ENCODE results near the gene CFAP61.
"Not testable (repeated sequence)": the region's sequence is repeated elsewhere in the genome, so short reads cannot be mapped to it uniquely, and the experiment has no call there.

Gene CFAP61

GRCh38 chr20:20102163-20102562 is 49.8 kb downstream of the CFAP61 start:
- H3K27me3 Mint-ChIP-seq = peaks cover 8% of the 10 kb centered on the region
- no peak overlapping the region for H3K27ac Mint-ChIP-seq
- H3K36me3 Mint-ChIP-seq = no peaks in the 10 kb centered on the region
- H3K4me3 Mint-ChIP-seq = no peak overlapping the region
- no peaks in the 10 kb centered on the region for H3K9me3 Mint-ChIP-seq
- H3K4me1 Mint-ChIP-seq = no peaks in the 10 kb centered on the region

- Mint-ChIP-seq H3K36me3 (no peaks in the 10 kb centered on the region), H3K4me1 (no peaks in the 10 kb centered on the region), H3K27ac (no peak overlapping the region), H3K27me3 (peaks cover 8% of the 10 kb centered on the region), H3K9me3 (no peaks in the 10 kb centered on the region), H3K4me3 (no peak overlapping the region)
Measured at GRCh38 chr20:20102716-20103258, 50.5 kb downstream of the CFAP61 start.

DNA sequence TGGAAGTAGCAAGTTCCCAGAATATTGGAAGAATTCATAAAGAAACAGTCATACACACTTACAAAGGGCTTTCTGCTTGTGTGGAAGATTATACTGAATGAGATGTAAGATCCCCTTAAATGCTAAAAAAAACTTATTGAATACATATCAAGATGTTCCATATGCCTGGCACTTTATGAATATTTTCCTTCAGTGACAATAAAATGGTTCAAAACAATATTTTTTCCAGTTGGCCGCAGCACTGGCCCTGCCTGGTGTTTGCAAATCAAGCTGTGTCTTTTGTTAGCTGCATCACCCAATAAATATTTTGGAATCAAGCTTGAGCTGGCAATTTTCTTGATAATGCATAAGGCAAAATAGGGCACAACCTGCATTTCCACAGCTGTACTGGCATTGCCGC is 51.2 kb downstream of the CFAP61 start:
- no peak overlapping the region for H3K27ac Mint-ChIP-seq
- H3K9me3 Mint-ChIP-seq = no peaks in the 10 kb centered on the region

DNA sequence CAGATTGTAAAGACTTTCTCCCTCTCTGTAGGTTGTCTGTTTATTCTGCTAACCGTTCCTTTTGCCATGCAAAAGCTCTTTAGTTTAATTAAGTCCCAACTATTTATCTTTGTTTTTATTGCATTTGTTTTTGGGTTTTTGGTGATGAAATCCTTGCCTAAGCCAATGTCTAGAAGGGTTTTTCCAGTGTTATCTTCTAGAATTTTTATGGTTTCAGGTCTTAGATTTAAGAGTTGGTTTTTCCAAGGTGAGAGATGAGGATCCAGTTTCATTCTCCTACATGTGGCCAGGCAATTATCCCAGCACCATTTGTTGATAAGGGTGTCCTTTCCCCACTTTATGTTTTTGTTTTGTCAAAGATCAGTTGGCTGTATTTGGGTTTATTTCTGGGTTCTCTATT is 70.9 kb downstream of the CFAP61 start:
- Mint-ChIP-seq H3K9me3 (peaks cover 38% of the 10 kb centered on the region), H3K27me3 (peaks cover 30% of the 10 kb centered on the region)
- H3K4me3 Mint-ChIP-seq, H3K27ac Mint-ChIP-seq, H3K36me3 Mint-ChIP-seq, H3K4me1 Mint-ChIP-seq: not testable (repeated sequence)

More for the DNA sequence above, 51.2 kb downstream of the CFAP61 start:
- H3K4me1 Mint-ChIP-seq = no peaks in the 10 kb centered on the region
- no peak overlapping the region for H3K4me3 Mint-ChIP-seq
- H3K27me3 Mint-ChIP-seq = peaks cover 10% of the 10 kb centered on the region
- no peaks in the 10 kb centered on the region for H3K36me3 Mint-ChIP-seq

- Mint-ChIP-seq H3K9me3 (peaks cover 15% of the 10 kb centered on the region), H3K27ac (no peak overlapping the region), H3K4me1 (no peaks in the 10 kb centered on the region), H3K36me3 (peaks cover 4% of the 10 kb centered on the region), H3K4me3 (no peak overlapping the region), H3K27me3 (peaks cover 26% of the 10 kb centered on the region)
Measured at GRCh38 chr20:20130399-20130798, 78.1 kb downstream of the CFAP61 start.

DNA sequence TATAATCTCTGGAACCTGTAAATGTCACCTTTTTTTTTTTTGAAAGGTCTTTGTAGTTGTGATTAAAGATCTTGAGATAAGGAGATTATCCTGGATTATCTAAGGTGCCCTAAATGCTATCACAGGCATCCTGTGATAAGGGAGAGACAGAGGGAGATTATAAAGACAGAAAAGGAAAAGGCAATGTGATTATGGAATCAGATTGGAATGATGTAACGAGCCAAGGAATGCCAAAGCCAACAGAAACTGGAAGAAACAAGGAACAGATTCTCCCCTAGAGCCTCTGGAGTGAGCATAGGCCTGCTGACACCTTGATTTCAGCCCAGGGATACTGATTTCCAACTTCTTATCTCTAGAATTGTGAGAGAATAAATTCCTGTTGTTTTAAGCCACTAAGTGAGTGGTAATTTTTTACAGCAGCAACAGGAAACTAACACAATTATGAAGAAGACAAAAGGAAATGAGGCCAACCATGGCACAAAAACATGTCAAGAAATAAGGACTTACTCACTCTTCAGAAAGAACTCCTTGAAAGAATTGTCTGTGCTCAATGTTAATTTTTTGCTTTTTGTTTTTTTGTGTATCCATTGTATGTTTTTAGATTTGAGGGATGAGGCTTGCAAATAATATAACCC is 82.7 kb downstream of the CFAP61 start:
- no peak overlapping the region for H3K4me3 Mint-ChIP-seq
- no peak overlapping the region for H3K27ac Mint-ChIP-seq
- H3K36me3 Mint-ChIP-seq = no peaks in the 10 kb centered on the region
- H3K27me3 Mint-ChIP-seq = peaks cover 9% of the 10 kb centered on the region
- H3K4me1 Mint-ChIP-seq = no peaks in the 10 kb centered on the region
- H3K9me3 Mint-ChIP-seq = peaks cover 14% of the 10 kb centered on the region

DNA sequence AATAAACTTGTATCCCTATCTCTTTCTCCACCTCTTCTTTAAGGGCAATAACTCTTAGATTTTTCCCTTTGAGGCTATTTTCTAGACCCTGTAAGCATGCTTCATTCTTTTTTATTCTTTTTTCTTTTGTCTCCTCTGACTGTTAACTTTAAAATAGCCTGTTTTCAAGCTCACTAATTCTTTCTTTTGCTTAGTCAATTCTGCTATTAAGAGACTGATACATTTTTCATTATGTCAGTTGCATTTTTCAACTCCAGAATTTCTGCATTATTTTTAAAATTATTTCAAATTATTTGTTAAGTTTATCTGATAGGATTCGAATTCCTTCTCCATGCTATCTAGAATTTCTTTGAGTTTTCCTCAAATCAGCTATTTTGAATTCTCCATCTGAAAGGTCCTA is 84.0 kb downstream of the CFAP61 start:
- peaks cover 6% of the 10 kb centered on the region for H3K27me3 Mint-ChIP-seq
- H3K36me3 Mint-ChIP-seq = no peaks in the 10 kb centered on the region
- H3K4me3 Mint-ChIP-seq = no peak overlapping the region
- H3K4me1 Mint-ChIP-seq = no peaks in the 10 kb centered on the region
- peaks cover 14% of the 10 kb centered on the region for H3K9me3 Mint-ChIP-seq
- no peak overlapping the region for H3K27ac Mint-ChIP-seq

DNA sequence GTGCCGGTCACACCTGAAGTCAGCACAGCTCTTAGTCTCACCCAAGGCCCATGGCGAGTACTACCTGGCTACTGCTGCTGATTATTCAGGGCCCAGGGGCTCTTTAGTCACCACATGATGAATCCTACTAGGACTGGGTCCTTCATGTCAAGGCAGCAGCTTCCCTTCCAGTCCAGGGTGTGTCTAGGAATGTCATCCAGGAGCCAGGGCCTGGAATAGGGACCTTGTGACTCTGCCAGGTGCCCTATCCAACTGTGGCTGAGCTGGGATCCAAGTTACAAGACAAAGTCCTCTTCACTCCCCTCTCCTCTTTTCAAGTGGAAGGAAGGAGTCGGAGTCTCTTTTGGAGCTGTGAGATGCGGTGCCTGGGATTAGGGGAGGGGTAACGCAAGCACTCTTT is 85.5 kb downstream of the CFAP61 start:
- no peaks in the 10 kb centered on the region for H3K36me3 Mint-ChIP-seq
- H3K27me3 Mint-ChIP-seq = peaks cover 5% of the 10 kb centered on the region
- H3K4me3 Mint-ChIP-seq = no peak overlapping the region
- H3K4me1 Mint-ChIP-seq = no peaks in the 10 kb centered on the region
- H3K9me3 Mint-ChIP-seq = peaks cover 11% of the 10 kb centered on the region
- no peak overlapping the region for H3K27ac Mint-ChIP-seq

DNA sequence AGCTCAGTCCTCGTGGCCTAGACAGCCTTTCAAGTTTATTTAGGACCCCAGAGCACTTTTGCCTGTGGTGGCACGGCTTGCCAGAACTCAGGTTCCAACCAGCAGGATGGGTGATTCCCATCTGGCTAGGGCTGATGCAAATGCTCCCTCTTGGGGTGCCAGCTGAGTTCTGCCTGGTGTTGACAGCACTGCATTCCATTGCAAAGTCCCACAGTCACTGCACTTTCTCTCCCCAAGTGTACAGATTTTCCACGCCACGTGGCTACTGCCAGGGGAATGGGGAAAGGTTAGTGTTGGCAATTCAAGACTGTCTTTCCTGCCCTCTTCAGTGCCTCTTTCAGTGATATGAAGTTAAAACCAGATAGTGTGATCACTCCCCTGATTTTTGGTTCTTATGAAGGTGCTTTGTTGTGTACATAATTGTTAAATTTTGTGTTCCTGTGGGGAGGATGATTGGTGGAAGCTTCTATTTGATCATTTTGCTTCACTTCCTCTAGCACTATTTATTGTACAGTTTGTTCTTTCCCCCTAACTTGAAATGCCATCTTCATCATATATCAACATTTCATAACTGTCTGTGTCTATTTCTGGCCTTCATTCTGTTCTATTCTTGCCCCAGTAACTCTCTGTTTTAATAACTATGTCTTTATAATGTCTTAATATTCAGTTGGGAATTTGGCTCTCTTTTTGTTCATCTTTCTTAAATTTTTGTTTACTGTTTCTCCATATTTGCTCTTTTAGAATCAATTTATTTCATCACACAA is 86.2 kb downstream of the CFAP61 start:
- Mint-ChIP-seq H3K4me3 (no peak overlapping the region), H3K9me3 (peaks cover 6% of the 10 kb centered on the region), H3K27ac (no peak overlapping the region), H3K36me3 (no peaks in the 10 kb centered on the region), H3K4me1 (no peaks in the 10 kb centered on the region), H3K27me3 (peaks cover 4% of the 10 kb centered on the region)

DNA sequence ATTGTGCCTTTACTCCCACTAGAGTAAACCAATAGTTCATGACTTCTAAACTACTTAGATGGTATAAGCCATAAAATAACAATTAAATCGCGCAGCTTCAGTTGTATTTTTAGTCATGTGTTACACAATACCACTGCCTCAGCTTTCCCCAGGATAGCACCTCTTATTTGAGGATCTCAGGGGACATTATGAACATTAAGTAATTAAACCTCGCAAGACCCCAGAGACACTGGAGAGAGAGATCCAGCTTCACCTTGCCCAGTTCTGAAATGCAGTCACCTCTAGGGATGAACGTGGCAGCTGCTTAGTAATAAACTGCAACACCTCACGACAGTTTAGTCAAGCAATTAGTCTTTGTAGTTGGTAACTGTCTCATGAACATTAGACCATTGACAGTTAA is 87.1 kb downstream of the CFAP61 start:
- no peaks in the 10 kb centered on the region for H3K4me1 Mint-ChIP-seq
- no peak overlapping the region for H3K4me3 Mint-ChIP-seq
- no peaks in the 10 kb centered on the region for H3K36me3 Mint-ChIP-seq
- H3K27me3 Mint-ChIP-seq = peaks cover 4% of the 10 kb centered on the region
- H3K9me3 Mint-ChIP-seq = peaks cover 9% of the 10 kb centered on the region
- H3K27ac Mint-ChIP-seq = no peak overlapping the region

GRCh38 chr20:20143165-20143564 is 90.8 kb downstream of the CFAP61 start:
- Mint-ChIP-seq H3K36me3 (no peaks in the 10 kb centered on the region), H3K27me3 (peaks cover 4% of the 10 kb centered on the region), H3K9me3 (peaks cover 8% of the 10 kb centered on the region), H3K27ac (no peak overlapping the region), H3K4me1 (no peaks in the 10 kb centered on the region), H3K4me3 (no peak overlapping the region)

- Mint-ChIP-seq H3K27ac (no peak overlapping the region), H3K9me3 (peaks cover 13% of the 10 kb centered on the region), H3K27me3 (peaks cover 7% of the 10 kb centered on the region)
Measured at GRCh38 chr20:20143646-20144045, 91.3 kb downstream of the CFAP61 start.

DNA sequence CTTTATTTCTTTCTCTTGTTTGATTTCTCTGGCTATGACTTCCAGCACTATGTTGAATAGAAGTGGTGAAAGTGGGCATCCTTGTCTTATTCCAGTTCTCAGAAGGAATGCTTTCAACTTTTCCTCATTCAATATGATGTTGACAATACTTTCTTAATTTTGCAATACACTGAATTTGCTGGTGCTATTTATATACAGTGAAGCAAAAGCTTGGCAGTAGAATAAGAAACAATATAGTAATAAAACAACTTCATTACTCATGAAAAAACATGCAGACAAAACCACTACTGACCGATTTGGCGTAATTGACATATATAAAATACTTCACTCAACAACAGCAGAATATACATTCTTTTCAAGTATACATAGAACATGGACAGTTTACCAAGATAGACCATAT is 96.4 kb downstream of the CFAP61 start:
- H3K9me3 Mint-ChIP-seq = peaks cover 13% of the 10 kb centered on the region
- H3K4me3 Mint-ChIP-seq = no peak overlapping the region
- H3K27me3 Mint-ChIP-seq = peaks cover 11% of the 10 kb centered on the region
- H3K4me1 Mint-ChIP-seq = no peaks in the 10 kb centered on the region
- H3K36me3 Mint-ChIP-seq = no peaks in the 10 kb centered on the region
- H3K27ac Mint-ChIP-seq = no peak overlapping the region

More at GRCh38 chr20:20143646-20144045, 91.3 kb downstream of the CFAP61 start:
- no peaks in the 10 kb centered on the region for H3K36me3 Mint-ChIP-seq
- H3K4me3 Mint-ChIP-seq = no peak overlapping the region
- no peaks in the 10 kb centered on the region for H3K4me1 Mint-ChIP-seq

DNA sequence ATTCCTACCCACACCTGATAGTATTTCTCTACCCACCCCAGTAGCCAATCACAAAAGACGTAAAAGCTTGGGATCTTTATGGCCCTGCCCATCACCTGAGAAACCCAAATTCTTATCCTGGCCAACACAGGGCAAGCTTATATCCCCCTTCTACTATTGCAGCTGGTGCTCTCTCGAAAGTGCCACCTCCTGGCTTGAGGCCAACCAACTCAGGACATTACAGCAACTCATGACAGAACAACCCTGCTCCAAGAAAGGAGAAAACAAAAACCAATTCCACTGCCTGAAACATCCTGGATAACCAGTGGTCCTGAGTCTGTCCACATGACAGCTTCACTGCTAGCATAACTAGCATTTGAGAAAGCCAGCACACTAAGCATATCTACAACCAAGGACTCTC is 97.9 kb downstream of the CFAP61 start:
- Mint-ChIP-seq H3K4me1 (no peaks in the 10 kb centered on the region), H3K9me3 (peaks cover 7% of the 10 kb centered on the region), H3K4me3 (no peak overlapping the region), H3K36me3 (no peaks in the 10 kb centered on the region), H3K27me3 (peaks cover 11% of the 10 kb centered on the region), H3K27ac (no peak overlapping the region)

- H3K27ac Mint-ChIP-seq = no peak overlapping the region
Measured at GRCh38 chr20:20160520-20160919, 108.2 kb downstream of the CFAP61 start.

DNA sequence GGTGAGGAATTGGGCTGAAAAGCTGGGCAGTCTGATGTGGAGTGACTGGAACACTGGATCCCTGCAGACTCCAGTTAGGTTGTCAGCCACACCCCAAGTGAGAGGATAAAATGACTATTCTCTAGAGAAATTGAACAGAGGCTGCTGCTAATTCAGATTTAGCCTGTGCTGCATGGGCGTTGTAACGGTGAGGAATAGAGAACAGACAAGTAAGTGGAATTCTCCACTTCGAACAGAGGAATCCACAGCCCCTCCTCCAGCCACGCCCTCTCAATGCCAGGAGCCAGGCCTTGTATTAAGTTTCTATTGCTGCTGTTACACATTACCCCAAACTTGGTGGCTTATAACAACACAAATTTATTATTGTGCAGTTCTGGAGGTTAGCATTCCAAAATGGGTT is 109.3 kb downstream of the CFAP61 start:
- no peak overlapping the region for H3K27ac Mint-ChIP-seq
- H3K27me3 Mint-ChIP-seq = peaks cover 3% of the 10 kb centered on the region
- H3K4me1 Mint-ChIP-seq = no peaks in the 10 kb centered on the region
- no peaks in the 10 kb centered on the region for H3K36me3 Mint-ChIP-seq
- peaks cover 5% of the 10 kb centered on the region for H3K9me3 Mint-ChIP-seq
- no peak overlapping the region for H3K4me3 Mint-ChIP-seq

More at GRCh38 chr20:20160520-20160919, 108.2 kb downstream of the CFAP61 start:
- Mint-ChIP-seq H3K36me3 (no peaks in the 10 kb centered on the region), H3K4me1 (no peaks in the 10 kb centered on the region), H3K27me3 (peaks cover 3% of the 10 kb centered on the region), H3K9me3 (peaks cover 5% of the 10 kb centered on the region), H3K4me3 (no peak overlapping the region)

Data from activated naive CD4-positive, alpha-beta T cell treated with anti-CD3 and anti-CD28 coated beads, Interleukin-2, amount 50 U/mL, for 24 hours (primary cell).